HG02938 (cell line): ENCODE data around the gene MAOB.

ENCODE experiments used
- ATAC-seq: cut with Tn5 transposase; IDR thresholded peaks from one replicate; pipeline ENCODE4 v1.9.1; 2021; ENCODE audit warnings: mild to moderate bottlenecking, moderate library complexity; ENCODE audit not compliant: unreplicated experiment

MAOB gene

DNA sequence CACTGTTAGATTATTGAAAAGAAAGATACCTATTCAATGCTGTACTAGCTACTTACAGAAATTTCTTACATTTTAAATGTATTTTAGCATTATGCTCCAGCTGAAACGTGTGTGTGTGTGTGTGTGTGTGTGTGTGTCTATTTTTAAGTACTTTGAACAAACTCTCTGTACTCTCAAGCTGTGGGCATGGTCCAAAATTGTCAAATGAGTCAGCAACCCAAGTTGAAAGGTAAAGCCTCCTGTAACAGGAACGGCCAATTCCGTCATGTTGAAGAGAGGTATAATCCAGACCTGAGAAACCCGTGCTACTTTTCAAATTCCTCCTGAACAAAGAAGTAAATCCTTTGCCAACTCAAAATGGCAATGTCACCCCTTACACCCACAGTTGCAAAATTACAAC, 20.5 kb downstream of the MAOB start:
- ATAC-seq, result no peak

DNA sequence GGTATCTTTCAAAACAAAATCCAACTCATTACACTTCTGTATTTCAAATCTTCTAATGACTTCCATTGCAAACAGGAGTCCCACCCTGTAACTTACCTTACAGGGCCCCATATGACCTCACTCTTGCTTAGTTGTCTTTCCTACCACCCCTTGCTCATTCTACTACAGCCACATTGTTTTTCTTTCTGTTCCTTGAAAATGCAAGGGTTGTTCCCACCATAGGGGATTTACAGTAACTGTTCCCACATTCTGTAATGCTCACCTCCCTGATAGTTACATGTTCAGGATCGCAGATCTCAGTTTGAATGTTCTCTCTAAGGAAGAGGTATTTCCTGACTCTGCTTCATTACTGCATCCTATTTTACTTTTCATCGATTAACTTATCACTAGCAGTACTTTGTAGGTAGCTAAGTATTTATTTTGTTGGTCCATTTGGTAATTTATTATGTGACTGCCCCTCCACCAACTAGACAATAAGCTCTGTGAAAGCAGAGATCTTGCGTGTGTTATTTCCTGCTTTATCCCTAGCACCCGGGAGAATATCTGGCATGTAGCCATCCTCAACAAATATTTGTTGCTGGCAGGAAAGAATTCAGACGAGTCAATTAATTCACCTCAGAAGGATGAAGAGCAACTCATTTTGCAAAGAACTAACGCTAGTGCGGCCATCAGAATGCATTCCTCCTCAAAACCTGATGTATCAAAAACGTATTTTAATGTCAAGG, 21.4 kb downstream of the MAOB start:
- no peak for ATAC-seq

DNA sequence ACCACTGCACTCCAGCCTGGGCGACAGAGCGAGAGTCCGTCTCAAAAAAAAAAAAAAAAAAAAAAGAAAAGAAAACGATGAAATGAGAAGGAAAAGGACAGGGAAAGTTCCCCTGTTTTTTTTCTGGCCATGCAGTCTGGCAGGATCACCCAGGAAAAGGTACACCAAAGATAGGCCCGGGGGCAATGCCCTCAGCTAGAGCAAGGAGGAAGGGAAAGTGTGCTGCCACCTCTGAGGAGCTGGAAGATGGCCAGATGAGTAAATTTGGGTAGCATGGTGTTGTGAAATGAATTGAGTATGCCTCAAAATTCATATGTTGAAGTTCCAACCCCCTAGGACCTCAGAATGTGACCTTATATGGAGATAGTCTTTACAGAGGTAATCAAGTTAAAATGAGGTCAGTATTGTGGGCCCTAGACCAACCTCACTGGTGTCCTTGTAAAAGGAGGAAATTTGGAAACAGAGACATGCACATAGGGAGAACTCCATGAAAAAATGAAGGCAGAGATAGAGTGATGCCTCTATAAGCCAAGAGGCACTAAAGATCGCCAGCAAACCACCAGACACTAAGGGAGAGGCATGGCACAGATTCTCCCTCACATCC, 28.9 kb downstream of the MAOB start:
- ATAC-seq, result no peak

DNA sequence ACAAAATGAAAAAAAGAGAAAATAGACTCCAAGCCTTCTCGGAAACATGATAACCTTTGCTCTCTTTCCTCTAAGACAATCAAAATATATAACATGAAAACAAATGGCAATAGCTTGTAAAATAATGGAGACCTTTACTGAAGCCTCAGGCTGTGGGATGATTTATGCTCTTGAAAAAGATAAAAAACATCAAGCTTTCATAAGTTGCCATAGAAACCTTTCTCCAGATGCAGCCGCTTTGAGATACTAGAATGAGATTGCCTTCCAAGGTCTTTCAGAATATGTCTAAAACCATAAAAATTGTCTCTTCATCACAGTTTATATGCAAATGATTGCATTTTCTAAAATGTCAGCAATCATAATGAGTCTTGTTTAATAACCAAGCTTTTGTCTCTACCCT, 31.6 kb downstream of the MAOB start:
- no peak for ATAC-seq

DNA sequence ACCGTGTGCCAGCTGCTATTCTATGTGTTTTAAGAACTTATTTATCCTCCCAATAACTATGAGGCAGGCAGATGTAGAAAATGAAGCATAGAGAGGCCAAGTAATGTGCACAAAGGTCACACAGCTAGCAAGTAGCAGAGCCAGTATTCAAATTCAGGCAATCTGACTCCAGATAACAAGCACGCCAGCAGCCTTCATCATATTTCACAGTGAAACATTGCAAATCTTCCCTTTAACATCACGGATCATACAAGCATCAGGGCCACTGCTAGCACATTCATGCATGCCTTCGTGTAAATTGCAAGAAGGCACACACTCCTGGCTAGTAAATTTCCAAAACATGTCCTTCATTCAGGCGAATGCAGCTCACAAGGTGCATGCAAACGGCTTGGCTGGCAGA, 33.1 kb downstream of the MAOB start:
- no peak for ATAC-seq

DNA sequence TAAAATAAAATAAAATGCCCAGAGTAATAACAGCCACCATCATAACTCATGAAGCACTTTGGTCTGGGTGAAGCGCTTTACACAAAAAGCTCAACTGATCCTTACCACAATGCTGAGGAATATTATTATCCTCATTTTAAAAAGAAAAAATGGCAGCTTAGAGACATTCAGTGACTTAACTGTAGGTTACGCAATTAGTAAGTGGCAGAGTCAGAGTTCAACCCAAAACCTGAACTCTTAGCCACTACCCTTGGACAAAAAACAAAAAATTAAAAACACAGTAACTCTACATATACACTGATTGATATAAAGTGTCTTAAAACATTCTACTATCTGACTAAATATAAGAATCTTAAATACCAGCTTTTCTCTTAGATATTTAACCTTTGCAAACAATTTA, 34.9 kb downstream of the MAOB start:
- no peak for ATAC-seq

DNA sequence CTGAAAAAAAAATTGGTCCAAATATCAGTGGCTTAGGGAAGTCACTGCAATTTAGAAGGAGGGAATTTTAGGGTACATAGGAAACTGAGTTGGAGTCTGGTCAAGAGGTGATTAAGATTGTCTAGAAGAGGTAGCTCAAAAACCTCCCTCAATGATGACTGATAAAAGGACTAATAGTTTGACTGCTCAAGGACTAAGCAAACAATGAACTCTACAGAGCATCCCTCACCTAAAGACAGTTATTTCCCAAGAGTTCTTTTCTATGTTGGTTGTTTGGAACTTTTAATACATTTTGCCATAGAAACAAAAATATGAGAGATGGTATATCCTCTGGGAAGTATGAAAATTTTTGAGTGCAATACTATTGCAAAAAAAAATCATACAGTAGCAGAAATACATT, 35.7 kb downstream of the MAOB start:
- no peak for ATAC-seq

DNA sequence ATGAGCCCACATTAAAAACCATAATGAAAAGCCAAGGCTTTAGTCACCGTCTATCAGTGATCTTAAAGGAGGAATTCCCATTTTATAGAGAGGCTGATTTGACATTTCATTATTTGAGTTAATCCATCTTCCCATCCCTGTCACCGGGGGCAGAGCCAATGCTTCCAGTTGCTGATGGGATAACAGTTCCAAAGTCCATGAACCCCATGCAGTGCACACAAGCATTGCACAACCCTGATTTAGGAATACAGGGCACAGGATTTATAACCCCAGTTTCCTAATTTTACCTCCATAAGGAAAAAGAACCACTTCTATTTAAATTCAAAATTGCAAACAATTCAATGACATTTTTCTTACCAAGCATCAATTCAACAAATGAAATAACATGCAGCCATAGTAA, 36.5 kb downstream of the MAOB start:
- ATAC-seq, result no peak

DNA sequence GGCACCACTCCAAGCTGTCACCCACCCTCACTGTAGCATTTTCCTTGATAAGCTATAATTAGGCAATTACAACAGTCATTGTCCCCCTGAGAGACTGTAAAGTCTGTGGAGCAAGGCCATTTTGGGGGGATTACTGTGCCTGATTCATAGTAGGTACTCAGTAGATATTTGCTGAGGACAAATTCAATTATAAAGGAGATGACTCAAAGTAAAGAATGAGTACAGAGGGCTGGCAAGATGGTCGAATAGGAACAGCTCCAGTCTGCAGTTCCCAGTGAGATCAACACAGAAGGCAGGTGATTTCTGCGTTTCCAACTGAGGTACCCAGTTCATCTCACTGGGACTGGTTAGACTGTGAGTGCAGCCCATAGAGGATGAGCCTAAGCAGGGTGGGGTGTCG, 42.0 kb downstream of the MAOB start:
- no peak for ATAC-seq

DNA sequence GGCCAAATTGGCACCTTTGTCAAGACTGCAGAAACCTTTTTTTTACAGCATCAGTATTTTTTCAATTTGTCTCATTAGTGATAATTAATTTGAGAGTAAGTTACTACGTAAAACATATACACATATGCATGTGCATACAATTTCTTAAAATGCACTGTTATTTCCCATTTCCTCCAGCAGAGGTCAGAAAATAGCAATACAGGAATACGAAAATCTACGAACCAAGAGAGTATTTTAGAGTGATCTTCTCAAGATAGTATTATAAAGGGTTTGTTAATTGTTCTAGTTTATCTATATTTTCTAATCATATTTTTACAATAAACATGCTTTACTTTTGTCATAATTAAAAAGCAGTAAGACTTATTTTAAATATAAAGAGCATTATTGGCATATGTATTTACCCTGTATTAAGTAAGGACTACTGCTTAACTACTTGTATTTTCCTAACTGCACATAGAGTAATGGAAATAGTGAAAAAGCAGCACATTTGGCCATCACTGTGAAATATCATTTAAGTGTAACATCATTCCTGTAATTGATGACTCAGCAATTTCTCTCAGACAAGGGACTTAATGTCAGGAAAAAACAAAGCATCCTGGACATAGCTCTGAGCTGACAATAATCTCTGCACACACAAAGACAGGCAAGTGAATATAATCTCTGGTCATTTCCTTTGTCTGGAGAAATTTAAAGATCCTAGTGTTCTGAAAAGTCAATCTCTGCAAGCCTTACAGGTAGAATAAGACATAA, 45.6 kb downstream of the MAOB start:
- ATAC-seq, result no peak

DNA sequence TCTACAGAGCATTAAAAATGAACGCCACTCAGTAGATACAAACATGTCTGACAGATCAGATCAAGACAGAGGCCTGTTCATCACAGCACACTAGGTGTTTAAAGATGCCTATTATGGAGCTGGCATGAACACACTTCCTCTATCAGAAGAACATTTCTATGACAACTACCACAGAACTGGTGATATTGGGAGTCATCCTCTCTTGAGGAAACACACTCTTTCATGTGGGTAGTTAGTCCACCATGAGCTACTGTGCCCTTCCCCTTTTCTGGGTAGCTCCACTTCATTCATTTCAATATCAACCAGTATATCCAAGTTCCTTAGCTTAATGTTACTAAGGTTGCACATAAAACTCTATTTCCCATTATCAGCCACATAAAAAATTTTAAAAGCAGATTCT, 46.7 kb downstream of the MAOB start:
- ATAC-seq, result no peak

DNA sequence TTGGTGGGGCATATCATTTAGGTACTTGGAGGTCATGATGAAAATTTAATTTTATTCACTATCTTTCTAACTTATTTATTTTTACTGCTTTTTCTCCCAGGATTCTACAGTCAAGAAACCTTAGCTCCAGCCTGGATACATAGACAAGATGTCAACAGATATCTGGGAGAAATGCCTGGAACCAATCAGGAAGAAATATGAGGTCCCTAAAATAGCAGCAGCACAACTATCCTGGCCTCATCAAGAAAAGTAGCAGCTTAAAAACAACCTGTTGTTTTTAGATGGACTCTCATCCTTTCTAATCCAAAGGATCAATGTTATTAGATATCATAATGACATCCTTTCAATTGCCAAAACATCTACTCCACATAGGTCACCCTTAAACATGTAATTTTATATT, 54.5 kb downstream of the MAOB start:
- ATAC-seq, result no peak

DNA sequence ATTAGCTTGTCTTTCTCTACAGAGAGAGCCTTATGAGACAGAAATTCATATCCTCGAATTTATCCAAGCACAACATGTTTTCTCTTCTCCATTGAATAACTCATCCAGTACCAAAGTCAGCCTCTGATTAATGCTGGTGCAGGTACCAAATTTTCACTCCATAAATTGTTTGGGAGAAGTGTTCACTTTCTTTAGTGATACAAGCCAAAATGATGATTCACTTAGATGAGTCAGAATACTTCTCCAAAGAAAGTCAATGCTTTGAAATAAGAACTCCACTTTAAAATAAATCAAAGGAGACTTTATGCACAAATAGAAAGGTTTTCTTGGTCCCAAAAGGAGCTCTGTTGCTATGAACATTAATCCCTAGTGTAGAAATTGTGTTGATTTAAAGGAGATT, 60.2 kb downstream of the MAOB start:
- ATAC-seq, result no peak

DNA sequence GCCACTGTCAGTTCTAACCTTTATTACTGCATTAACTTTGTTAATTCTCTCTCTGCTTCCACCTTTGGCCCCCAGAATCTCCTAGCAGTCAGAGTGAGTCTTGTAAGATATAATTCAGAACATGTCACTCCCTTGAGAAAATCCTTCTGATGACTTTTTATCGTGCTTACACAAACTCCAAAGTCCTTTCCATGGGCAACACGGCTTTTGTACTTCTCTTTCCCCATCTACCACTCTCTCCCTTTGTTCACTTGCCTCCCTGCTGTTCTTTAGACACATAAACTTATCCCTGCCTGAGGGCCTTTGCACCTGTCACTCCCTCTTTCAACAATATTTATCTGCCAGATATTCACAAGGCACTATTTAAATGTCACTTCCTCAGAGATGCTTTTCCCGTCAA, 64.8 kb downstream of the MAOB start:
- no peak for ATAC-seq

DNA sequence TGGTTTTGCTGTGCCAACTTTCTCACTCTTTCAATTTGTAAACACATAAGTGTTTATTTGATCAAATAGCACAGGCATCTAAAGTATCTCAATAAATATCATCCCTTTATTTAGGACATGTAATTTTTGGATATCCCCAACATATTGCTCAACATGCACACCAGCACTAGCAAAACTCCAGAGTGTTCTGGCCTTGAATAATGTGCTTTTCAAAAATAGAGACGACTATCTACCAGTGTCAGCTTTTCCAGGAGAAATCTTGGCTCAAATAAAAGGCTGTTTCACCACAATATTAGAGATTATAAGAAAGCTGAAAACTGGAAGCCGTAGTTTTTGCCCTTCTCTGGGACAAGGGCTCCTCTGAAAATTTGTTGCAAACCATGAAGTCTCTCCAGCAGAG, 67.0 kb downstream of the MAOB start:
- no peak for ATAC-seq

DNA sequence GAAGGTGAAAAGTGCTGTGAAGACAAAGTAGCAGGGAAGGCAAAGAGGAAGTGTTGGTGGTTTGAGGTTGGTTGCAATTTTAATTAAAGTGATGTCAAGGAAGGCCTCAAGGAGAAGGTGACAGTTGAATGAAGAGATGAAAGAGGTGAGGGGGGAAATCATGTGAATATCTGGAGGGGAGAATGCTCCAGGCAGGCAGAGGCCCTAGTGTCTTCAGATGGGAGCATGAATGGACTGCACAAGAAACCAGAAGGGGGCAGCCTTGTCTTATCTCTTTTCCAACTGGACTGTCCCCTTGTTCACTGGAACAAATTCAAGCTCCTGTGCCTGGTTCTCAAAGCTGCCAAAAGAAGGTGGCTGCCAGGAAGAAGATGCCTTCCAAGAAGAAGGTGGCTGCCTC, 68.4 kb downstream of the MAOB start:
- ATAC-seq, result no peak

DNA sequence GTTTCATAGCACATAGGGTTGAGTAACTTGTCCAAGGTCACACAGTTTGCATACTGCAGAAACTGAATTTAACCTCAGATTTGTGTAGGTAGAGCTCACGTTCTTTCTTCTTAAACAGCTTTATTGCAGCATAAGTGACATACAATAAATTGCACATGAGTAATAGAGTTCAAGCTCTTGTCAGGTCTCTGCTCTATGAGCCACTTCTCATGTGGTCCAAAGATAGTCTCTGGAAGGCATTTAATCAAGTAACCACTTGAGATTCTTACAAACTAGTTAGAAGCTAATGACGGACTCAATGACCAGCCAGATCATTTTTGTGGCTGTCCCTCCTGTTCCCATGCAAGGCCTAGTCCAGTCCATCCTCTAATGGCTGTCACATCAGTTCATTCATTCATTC, 68.9 kb downstream of the MAOB start:
- no peak for ATAC-seq

DNA sequence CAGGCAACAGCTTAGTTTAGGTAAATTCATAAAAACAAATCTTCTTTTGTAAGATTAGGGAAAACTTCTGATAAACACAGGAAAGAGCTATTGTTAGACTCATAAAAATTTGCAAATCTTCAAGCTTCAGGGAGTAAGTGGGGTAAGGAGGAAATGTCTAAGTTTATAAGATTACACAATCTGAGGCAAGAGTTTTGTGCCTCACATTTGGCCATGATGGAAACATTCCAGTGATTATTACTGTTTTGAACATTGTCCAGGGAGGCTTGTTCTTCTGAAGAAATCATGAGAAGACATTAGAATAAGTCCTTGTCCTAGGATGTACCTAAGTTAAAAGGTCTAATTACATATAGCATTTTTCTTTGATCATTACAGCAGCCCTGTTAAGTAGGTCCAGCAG, 72.8 kb downstream of the MAOB start:
- no peak for ATAC-seq

DNA sequence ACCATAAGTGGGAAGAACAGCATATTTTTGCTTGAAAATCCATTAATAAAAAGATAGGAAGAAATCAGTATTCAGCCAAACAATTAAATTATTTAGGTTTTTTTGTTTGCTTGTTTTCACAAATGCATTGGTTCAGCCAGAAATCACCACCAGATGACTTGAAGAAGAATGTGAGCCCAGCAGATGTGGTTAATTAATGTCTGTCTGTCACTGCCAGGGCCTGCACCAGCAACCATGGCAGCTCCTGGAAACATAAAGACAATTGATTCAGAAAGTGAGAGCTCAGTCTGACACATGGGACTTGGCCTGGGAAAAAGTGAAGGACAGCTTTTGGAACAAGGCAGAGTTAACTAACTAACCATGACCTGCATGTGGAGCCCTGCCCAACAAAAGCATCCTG, 74.0 kb downstream of the MAOB start:
- ATAC-seq, result no peak

DNA sequence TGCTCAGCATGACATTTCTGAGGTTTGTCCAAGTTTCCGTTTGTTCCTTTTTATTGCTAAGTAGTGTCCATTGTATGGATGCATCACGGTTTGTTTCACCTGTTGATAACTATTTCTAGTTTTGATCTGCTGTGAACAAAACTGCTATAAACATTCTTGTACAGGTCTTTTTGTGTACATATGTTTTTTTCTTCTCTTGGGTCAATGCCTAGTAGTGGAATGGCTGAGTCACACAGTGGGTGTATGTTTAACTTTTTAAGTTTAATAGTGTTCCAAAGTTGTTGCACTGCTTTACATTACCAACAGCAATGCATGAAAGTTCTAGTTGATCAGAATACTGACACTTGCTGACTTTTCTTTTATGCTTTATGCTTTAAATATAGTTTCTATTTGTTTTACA, 76.7 kb downstream of the MAOB start:
- ATAC-seq, result no peak

DNA sequence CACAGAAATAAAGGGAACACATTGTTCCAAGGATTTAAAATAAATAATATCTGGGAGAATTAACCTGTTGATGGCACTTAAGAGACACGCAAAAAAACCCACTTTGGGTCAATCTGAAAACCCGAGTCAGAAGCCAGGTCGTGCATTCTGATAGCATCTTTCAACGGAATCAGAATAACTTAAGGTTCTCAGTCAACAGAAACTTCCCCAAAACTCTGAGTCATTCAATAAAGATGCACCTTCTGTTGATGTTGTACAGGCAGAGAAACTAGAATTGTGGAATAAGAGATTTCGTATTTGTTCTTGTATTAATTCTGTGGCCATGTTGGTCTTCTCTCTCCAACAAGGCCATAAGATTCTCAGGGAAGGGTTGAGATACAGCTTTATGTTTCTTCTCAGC, 78.2 kb downstream of the MAOB start:
- no peak for ATAC-seq

DNA sequence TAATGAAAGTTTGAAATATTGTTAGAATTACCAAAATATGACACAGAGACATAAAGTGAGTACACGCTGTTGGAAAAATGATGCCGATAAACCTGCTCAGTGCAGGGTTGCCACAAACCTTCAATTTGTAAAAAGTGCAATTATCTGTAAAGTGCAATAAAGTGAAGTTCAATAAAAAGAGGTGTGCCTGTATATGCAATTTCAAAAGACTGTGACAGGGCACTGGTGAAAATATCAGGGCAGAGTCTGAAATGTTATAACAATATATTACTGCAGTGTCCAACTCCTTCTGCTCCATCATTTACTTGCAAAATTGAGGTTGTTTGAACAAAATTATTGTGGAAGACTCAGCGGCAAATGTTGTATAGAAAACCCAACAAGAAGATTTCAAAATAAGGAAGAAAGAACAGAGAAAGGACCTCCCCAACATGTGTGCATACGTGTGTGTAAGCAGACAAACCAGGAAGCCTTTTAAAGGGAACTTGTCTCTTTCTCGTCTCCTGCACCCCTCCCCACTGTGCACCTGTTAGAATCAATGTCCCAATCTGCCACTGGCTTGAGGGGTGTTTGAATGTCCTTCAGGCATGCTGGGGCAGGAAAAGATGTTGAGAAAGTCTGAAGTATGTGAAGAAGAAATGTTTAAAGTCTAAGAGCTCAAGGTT, 96.2 kb downstream of the MAOB start:
- no peak for ATAC-seq
